SW480 (cell line): Measurements from ENCODE around the gene CACNA1D.
A peak's percentile ranks its signal among the peaks of the same experiment; 100 is the strongest.

Source experiments
- DNase-seq: peaks from one replicate; pipeline ENCODE4 v3.0.0-alpha.2; 2016; ENCODE audit warnings: low spot score

Gene CACNA1D

DNA sequence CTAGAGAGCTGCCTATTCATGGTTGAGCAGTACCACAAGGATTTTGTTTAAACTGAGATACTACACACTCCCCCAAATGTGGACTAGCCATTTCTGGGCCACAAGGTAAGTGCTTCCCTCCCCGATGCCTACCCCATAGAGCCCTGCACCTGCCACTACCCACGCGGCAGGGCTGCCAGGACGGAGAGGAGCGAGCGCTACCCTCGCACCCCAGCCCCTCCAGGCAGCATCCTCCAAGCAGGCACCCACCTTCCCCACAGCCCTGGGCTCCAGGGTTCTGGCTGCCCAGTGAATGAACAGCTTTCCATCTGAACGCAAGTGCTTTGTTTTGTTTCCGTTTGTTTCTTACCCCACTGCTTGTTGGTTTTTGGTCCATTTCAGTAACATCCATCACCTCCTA, 292.6 kb downstream of the CACNA1D start:
- no peak for DNase-seq

DNA sequence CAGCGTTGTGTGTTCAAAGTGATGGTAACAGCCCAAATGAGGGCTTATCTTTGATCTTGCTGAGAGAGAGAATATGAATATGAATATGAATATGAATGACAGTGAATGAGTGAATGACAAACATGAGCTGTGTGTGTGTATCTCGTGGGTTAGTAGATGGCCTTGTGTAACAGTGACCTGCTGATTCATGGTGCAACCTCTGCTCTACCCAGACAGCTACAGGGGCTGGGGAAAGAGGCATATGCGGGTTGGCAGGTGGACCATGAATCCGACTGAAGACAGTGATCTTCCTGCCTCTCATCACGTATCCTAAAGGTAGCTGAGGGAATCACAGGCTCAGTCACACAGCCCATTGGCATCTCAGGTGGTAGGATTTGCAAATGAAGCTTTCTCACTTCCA, 293.6 kb downstream of the CACNA1D start:
- no peak for DNase-seq

DNA sequence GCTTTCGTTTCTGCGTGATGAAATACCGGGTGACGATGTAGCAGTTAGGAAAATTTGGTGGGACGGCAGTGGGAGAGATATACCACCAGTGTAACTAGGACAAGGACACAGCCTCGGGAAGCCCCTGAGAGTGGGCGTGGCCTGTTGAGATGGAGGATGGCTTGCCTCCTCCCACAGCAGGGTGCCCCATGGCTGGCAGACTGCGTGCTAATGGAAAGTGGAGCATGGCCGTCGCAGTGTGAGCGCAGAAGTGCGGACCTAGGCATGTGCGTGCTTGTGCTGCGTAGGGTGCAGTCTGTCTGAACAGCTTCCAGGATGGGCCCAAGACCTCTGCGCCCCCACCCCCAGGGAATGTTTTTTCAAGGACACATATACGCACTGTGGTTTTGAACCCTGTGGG, 295.0 kb downstream of the CACNA1D start:
- no peak for DNase-seq

DNA sequence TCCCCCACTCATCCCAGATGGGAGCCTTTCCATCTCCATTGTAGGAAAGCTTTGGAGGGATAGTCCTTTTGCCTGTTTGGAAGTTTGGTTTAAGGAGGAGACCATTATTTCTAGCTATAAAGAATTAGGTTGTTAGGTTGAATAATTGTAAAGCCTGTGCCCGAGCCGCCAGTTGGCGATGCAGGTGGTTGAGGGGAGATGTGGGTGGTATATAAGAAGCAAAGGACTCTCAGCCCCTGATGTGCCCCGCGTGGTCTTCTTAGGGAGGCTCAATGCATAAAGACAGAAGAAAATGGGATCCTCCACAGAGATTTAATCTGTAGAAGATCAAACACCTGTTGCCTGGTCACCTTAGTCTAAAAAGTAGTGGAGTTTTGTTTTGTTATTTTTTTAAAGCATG, 296.1 kb downstream of the CACNA1D start:
- DNase-seq = no peak

DNA sequence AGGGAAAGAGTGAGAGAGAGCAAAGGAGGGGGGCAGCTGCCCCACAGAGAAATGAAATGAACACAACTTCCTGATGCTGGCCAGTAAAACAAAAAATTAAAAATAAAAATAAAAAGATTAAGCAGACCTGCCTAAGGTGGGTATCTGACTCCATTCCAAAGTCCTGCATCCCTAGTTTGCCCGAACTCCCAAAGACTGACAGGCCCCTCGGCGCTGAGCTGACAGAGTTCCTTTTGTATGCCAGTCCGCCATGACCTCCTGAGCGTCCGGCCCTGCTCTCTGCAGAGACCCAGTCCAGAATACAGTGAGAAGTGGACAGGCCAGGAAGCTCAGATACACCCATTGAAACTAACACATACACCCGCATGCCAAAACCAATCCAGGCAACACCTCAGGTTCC, 296.9 kb downstream of the CACNA1D start:
- no peak for DNase-seq

DNA sequence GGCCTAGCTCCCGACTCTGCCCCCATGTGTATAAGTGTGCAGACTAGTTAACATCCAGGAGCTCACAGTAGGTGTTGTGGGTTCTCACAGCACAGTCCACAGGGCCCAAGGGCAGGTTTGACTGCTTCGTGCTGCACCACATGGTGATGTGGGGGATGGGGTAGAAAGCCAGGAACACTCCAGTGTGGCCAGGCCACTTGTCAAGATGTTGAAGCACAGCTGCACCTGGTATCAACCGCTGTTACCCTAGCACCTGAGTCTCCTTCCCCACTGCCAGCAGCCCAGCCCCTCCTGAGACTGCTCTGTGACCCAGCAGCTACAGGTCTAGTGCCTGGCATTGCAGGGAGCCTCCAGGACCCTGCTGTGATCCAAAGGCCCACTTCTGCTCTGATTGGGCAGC, 298.5 kb downstream of the CACNA1D start:
- no peak for DNase-seq

DNA sequence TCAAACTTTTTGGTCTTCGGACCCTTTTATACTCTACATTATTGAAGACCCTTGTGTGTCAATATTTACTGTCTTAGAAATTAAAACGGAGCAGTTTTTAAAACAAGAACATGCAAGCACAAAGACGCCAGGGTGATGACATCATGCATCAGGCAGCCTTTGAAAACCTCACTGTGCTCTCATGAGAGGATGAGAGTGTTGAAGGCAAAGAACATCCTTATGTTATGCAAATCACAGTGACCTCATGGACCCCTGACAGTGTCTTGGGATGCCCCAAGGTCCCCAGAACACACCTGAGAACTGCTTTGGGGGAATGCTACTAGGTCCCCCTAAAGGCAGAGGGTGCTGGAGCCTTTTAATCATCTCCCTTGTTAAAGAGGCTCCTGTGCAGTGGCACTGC, 300.2 kb downstream of the CACNA1D start:
- no peak for DNase-seq

DNA sequence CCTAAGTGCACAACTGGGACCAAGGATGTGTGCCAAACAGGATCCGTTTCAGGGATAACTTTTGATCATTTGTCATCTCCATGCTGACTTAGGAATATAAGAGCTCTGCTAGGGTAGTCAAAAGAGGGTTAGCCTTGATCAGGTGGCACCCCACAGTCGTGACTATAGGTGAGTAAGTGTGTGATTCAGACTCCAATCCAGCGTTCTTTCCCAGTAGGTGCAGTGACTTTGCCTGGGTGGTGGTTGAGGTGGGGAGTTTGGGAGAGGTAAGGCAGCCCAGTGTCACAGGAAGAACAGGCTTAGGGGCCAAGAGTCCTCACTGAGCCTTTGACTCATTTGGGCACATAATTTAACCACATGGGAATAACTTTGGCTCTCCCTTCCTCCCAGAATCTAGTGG, 300.8 kb downstream of the CACNA1D start:
- no peak for DNase-seq

DNA sequence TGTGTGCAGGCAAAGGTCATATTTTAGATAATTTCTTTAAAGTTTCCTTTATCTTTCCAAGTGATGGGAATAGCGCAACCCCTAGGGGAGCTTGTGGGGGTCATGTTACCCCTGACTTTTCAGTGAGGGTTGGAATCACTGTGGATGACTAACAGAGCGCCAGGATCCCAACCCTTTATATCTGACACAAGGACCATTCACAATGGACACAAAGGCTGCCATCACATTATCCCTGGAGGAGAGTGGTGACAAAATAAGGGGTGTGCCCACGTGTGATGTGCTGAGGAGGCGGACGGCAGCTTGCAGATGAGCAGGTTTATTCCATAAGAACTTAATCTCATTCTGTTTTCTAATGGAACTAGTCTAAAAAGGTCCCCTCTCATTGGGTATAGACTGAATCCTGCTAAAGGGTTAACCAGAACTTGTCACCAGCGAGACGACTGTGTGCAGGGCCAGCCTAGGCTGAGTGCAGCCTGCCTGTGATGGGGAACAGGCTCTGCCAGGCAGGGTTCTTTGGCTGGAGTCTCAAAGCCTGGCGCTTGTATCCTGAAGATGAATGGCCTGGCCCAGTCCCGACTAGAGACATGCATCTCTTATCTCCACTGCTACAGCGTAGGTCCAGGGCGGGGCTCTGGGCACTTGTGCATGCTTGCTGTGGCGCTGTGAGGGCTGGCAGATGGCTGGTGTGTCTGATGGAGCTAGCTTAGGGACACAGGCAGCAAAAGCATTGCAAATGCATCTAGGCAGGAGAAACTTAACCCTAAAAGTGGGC, 301.6 kb downstream of the CACNA1D start:
- no peak for DNase-seq

DNA sequence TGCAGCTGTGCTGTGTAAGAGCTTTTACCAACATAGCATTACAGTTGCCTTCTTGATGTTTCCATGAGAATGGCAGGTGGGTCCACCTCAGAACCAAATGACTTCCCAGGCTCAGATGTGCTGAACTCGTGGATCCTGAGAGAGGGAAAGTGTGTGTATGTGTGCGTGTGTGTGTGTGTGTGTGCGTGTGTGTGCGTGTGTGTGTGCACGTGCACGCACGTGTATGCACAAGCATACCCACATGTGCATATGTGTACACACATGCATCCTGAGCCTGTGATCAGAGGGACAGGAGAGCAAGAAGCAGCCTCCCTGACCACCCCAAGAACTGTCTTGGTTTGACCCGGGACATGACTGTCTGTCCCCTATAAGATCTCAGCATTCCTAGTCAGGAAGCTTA, 303.7 kb downstream of the CACNA1D start:
- no peak for DNase-seq

DNA sequence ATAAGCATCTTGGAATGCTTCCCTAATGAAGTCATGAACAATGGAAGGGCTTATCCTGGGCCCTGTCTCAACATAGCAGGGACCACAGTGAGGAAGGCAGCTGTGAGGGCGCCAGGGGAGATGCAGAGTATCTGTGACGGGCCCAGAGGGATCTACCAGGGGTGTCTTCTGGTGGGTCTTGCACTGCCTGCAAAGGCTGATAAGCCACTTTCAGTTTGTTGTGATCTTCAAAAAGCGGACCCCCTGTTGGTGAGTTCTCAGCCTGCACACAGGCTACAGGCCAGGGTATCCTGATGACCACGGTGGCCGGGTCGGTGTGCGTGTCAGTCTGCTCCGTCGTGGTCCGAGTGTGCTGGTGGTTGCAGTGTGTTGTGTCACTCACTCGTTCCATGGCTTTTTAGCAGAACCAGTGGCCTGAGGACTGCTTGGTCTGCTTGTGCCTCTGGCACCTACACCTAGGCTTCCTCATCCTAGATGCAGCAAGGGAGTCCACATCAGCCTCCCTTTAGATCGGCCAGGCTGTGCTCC, 305.0 kb downstream of the CACNA1D start:
- no peak for DNase-seq

DNA sequence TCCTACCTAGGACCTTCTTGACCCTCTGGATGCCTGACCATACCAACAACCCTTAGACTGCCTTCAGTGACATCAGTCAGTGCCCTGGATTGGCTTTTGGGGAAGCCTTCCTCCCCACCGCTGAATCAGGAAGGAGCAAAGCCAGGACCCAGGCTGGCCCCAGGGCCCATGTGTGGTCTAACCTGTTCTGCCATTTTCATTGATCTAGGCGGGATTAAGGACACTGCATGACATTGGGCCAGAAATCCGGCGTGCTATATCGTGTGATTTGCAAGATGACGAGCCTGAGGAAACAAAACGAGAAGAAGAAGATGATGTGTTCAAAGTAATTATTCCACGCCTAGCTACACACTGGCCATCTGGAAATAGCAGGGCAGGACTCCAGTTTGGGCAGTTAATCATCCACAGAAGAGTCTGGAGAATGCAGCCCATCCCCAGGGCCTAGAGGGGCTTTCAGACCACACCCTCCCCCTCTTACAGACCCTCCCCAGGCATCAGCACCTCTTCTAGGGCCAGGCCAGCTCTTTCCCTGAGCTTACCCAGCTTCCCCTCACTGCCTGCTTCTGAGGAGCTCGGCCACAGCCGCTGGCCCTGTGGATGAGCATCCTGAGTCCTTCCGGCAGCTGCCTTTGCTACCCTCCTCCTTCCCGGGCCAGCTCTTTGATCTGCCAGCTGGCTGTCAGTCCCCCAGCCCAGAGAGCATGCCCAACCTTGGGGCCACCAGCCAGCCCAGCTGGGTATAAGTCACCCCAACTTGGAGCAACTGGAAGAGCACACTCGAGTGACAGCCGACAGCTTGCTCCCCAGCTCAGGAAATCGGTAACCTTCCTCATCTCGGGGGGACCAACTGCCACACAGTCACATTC, 305.9 kb downstream of the CACNA1D start:
- DNase-seq = no peak

DNA sequence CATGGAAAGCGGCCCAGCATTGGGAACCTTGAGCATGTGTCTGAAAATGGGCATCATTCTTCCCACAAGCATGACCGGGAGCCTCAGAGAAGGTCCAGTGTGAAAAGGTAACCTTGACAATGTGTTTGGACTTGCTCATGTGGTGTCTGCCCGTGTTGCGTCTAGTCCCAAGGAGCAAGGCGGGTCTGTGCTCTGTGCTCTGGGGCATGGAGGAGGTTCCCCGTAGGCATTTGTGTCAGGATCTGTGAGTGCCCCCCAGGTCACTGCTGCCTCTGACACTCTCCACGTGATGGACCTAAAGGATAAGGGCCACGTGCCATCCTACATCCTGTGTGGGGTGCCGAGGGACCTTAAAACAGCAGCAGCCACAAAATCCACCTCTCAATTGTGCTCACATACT, 306.9 kb downstream of the CACNA1D start:
- no peak for DNase-seq

DNA sequence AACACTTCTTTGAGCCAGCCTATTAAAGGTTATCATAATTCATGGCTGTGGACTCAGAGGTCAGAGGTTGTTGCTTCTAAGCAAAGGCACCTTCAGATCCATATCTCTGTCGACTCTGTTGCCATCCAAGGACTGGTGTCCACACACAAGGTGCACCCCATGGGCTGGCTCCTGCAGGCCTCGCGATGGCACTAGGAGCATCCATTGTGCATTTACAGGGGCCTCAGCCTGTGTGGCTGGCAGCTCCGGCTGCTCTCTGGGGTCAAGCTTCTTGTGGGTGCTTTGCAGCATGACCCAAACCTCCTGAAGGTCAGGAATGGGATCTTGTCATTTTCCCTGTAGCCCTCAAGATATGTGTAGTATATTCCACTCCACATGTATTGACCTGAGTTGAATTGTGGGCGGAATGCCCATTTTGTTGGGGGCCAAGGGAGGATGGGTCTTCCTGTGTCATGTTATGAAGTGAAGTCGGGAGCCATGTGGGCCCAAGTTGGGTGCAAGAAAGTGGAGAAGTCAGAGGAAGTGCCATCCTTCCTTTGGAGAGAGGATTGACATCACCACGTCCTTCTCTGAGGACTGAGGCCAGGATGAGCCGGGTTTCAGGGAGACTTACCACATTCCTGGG, 308.0 kb downstream of the CACNA1D start:
- DNase-seq = no peak

DNA sequence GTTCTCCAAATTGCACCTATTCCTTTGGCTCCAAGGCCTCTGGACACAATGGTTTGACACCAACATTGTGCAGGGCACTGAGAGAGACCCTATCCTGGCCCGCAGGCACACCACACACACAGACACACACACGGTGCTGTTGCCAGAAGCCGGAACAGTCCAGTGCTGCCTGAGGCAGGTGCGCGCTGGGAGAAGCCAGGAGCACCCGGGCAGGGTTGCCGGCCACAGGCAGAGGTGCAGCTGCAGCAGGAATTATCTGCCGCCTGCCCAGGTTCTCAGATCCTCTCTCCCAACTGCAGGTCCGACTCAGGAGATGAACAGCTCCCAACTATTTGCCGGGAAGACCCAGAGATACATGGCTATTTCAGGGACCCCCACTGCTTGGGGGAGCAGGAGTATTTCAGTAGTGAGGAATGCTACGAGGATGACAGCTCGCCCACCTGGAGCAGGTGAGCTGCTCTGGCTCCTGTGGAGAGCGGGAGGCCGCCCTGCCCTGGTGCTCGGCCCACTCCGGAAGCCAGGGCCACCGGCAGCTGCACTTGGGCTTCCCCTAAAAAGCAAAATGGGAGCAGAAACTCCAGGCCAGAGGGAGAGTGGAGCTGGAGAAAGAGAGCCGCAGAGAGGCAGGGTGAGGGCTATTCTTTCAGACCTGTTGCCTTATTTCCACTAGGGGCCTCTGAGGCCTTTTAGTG, 308.9 kb downstream of the CACNA1D start:
- DNase-seq = no peak

DNA sequence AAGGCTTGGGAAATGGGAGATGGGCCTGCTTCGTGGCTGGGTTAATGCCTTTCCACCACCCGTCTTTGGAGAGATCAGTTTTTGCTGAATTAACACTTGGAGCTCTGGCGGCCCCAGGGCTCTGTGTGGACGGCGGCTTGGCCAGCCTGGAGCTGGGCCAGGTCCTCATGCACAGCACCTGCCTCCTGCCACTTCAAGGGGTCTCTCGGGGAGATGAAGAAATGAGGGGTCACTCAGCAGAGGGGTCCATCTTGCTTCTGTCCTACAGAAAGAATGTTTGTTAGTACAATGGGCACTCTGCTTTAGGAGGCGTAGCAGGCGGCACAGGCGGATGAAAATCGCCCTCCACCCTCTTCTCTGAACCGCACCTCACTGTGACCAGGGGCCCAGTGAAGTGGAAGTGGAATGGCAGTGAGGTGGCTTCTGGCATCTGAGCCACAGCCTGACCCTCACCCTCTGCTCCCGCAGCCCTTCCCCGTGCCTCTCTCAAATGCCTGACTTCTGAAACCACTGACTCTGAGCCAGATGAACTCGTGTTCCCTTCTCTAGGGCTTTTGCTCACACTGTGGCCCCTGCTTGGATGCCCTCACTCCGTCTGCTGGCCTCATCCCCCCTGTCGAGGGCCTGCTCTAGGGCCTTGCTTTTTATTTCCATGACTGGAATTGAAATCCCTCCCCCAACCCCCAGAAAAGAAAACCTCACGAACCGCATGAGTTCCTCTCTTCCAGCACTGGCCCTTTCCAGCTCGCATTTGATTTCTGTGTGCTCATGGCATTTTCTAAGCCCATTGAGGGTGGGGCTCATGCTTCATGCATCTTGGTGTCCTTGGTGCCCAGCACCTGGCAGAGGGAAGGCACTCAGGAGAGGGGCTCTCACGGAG, 309.6 kb downstream of the CACNA1D start:
- no peak for DNase-seq

DNA sequence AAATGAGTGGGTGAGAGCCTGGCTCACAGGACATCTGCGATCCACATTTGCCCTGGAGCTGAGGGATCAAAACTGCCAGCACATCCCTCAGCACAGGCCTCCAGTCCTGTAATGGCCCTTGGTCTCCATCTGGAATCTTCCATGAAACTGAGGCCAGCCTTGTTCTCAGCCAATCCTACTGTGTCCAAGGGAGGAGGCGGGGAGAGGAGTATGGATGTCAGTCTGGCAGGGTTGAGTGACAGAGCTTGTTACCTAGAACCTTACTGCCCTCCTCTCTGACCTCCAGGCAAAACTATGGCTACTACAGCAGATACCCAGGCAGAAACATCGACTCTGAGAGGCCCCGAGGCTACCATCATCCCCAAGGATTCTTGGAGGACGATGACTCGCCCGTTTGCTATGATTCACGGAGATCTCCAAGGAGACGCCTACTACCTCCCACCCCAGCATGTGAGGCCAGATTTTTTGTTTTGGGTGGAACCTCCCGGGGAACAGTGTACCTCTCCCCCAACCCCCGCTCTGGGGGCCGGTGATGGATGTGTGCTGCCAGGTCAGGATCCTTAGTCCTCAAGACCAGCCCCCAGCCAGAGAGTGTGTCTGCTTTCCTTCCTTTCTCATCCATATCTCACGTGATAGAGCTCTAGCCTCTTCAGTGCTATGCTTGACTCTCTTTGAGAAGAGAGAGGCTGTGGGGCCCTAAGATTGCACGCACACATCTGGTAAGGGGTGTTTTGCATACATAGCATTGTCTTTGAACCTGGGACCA, 310.5 kb downstream of the CACNA1D start:
- peak; percentile 17 for DNase-seq

DNA sequence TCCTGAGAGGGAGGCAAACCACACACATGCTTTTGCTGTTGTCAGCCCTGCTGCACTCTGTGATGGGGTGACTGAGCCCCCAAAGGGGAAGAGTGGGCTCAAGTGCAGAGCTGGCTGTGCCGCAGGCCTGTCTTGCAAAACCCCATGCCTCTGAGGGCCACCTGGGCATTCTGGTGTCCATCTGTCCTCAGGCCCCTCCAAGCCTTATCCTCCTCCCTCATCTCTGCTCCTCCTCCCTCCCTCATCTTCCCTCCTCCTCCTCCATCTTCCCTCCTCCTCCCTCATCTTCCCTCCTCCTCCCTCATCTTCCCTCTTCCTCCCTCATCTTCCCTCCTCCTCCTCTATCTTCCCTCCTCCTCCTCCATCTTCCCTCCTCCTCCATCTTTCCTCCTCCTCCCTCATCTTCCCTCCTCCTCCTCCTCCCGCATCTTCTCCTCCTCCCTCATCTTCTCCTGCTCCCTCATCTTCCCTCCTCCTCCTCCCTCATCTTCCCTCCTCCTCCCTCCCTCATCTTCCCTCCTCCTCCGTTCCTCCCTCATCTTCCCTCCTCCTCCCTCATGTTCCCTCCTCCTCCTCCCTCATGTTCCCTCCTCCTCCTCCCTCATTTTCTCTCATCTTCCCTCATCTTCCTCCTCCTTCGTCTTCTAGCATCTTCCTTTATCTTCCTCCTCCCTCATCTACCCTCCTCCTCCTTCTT, 311.2 kb downstream of the CACNA1D start:
- DNase-seq = no peak

DNA sequence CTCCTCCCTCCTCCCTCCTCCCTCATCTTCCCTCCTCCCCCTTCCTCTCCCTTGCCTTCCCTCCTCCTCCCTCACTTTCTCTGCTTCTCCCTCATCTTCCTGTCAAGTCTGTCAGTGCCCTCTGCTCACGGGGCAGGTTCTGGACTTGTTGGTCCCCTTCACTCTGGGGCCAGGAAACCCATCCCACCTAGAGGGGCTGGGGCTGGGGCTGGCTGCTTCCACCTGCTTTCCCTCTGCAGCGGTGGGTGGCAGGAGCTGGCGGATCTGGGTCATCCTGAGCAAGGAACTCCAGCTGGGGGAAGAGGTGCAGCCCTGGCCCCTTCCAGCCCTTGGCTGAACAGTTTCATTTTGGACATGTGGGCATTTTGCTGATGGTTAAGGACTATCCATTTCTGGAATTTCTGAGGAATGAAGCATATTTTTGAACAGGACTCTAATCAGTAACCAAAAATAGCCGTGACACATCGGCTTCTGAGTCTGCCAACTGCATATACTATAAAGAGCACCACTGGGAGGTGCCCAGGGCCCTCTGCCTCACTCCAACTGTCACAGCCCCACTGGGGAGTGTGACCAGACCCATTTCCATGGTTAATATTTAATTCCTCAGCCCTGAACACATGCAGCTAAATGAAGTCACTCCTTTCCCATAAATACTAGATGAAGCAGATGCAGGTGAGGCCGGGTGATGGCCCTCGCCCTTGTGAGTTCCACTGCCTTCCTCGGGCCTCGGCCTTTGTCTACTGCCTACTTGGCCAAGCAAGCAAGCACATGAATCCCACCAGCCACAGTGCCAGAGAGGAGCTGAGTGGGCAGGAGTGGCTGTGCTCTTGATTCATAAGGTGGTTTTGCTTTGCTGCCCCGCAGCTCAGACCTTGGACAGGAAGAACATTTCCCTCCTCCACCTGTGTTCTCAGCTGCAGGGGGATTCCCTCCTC, 312.0 kb downstream of the CACNA1D start:
- DNase-seq = peak; percentile 46
